Stimulated activated CD8-positive, alpha-beta memory T cell treated with anti-CD3 and anti-CD28 coated beads, Interleukin-7, amount 100 ng/mL, for 4 hours (primary cell): ENCODE results near the gene CPVL.

ENCODE experiments used
- DNase-seq, 2 donors: peaks; one replicate each; pipeline ENCODE4 v3.0.0-alpha.2; 2020; ENCODE audit warnings: low read depth in 2 of 2

Gene CPVL

DNA sequence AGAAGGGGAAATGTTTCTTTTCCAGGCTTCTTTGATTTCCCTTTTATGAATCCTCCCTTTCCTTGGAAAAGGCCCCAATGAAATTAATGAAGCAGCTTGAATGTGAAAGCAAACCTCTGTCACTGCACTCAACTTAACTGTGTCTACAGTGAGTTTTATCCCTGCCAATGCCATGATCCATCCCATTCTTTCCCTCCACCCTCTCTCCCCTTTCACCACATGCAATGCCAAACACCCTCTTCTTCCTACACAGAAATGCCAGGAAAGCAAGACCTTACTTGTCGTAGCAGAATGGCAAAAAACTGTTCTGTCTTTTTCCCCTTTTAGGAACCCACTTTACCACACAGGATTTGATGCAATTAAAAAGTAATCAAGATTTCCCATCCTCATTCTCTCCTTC is 140.9 kb downstream of the CPVL start:
- DNase-seq = no peak

DNA sequence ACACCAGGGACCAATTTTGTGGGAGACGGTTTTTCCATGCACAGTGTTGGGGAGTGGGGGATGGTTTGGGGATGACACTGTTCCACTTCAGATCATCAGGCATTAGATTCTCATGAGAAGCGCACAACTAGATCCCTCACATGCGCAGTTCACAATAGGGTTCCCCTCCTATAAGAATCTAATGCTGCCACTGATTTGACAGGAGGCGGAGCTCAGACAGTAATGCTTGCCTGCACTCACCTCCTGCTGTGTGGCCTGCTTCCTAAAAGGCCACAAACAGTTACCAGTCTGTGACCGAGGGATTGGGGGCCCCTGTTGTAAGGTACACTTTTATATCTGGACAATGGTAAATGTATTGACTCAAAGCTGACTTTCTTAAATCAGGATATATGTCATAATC is 142.6 kb downstream of the CPVL start:
- no peak for DNase-seq

DNA sequence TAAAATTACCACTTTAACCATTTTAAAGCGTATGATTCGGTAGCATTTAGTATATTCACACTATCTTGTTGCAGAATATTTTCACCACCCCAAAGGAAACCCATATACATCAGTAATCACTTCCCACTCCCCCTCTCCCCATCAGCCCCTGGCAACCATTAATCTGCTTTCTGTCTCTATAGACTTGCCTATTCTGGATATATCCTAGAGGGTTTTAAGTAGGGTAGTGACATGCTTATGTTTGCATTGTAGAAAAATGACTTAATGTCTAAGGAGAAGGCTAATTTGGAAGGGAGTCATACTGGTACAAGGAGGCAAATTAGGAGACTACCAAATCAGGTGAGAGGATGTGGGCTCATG is 145.6 kb downstream of the CPVL start:
- no peak for DNase-seq

DNA sequence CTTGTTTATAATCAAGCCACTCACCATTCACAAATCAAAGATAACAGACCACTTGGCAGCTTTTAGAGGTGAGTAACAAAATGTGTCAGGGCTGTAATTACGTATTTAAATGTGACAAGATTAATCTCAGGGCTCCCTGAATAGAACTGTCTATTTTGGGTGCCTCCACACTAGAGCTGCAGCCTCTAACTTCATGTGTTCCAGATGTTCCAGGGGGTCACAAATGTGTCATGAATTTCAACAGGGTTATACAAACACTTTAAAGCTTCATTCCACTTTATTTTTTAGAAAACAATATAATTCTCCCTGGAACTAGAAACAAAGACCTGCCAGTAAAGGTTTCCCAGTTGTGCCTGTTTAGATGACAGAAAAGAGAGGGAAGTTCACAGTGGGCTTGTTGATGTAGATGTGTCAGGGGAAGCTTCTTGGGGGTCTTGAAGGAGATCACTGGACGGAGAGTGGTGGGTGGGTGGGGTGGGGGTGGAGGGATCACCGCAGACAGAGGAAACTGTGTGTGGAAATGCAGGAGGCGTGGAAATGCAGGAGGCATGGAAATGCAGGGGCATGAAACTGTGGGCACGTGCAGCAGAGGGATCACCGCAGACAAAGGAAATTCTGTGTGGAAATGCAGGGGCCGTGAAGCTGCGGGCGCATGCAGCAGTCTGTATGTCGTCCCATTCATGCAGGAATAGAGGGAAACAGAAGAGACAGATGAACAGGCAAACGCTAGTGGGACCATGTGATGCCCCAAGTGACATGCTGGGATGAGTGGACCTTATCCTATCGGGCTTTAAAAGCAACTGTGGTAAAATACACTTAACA is 146.2 kb downstream of the CPVL start:
- no peak for DNase-seq

DNA sequence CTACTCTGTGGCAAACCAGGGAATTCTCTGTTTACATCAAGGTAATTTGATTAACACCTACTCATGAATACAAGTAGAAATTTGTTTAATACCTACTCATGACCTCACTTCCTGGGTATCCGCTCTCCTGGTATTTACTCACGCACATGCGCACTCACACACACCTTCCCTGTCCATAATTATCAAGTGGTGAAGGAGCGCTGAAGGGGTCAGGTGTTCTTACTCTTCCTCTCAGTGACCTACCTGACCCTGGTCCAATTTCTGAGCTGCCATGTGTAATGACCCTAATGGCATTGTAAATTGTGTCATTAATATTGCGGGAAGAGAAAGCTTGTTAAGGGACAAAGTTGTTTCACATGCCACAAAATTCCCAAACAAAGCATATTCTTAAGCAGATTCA is 146.9 kb downstream of the CPVL start:
- DNase-seq = no peak

DNA sequence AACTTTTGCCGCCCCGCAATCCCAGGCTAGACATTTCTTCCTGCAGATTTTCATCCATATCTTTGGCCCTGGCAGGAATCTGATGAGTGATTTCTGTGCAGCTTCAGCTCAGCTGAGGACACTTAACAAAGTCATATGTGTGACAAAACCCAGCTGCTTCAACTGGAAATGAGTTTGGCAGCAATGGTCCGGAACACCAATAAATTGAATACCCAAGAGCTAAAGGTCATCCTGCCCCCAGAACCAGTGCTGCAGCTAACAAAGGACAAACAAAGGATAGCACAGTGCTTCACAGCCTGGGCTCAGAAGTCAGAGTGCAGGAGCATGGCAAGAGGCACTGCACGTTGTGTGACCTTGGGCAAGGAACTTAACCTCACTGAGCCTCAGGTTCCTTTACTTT is 148.2 kb downstream of the CPVL start:
- DNase-seq = no peak

DNA sequence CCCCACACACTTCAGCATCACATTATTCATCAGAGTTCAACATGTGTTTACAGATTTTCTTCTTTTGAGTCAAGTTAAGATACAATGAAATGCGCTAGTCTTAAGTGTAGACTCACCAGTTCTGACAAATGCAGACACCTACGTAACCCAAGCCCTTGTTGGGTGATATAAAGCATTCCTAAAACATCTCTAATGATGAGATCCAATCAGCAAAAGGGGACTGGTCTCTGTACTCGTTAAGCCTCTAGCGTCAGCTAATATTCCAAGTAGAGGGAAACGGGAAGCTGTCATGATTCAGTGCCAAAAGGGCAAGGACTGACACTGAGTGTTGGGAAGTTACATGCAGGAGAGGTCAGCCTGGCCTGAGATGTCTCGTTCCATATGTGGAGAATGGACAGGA is 149.5 kb downstream of the CPVL start:
- DNase-seq = no peak

DNA sequence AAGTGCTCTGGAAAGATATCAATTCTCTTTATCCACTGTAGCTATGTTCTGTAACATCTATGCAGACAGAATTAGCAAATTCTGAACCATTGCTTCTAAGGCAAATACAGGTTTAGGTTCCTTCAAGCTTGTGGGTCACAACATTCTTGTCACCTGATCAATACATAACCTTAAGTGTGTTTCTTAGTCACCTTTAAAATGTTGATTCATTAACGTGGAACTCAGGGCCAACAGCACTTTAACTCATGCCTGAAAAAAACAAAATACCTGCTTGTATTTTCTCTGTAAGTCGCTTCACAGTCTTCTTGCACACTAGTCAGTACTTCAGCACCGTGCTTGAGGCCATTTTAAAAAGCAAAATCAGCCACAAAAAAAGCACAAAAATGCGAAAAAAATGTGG is 153.0 kb downstream of the CPVL start:
- no peak for DNase-seq

DNA sequence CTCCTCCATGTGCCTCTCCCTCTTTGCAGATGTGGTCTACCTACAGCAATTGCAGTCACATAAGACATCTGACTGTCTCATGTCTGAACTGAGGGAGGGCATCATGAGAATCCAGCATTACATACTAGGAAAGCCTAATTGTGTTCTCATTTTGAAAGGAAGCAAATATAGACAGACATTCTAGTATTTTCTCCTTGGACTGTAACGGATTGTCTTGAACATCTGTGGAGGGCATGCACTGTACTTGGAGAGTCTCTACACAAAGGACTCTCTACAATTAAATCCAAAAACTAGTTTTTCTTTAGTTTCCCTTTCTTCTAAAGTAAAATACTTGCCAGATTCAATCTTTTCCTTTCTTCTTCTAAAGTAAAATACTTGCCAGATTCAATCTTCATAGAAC is 153.5 kb downstream of the CPVL start:
- DNase-seq = no peak

DNA sequence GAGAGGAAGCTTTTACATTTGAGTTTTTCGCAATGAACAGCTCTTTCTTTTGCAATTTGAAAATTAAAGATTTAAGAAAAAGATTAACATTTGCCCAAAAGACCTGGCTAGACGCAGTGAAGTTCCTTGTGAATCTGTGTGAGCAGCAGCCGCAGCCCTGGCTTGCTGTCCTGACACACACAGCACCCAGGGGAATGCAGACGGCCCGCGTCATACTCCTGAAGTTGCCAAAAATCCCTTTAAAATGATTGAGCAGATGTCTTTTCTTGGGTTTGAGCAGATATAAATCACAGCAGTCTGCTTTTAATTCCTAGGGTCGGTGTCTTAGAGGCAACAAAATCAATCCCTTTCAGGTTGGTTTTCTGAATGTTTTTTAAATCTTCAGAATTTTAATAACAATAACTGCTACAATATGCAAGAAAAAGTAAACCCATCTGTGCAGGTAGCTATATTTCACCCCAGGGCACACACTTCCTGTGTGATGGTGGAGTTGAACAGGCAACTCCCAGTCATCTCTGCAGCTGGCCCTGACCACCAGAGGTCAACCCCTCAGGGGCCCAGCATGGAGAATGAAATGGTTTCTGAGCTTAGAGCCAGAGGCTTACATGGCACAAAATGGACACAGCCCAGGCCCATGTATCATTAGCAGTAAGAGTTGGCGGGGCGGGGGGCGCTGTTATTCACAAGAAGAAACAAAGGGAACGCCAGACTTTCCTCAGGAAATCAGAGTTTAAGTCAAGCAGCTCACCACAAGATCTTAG is 156.0 kb downstream of the CPVL start:
- no peak for DNase-seq

DNA sequence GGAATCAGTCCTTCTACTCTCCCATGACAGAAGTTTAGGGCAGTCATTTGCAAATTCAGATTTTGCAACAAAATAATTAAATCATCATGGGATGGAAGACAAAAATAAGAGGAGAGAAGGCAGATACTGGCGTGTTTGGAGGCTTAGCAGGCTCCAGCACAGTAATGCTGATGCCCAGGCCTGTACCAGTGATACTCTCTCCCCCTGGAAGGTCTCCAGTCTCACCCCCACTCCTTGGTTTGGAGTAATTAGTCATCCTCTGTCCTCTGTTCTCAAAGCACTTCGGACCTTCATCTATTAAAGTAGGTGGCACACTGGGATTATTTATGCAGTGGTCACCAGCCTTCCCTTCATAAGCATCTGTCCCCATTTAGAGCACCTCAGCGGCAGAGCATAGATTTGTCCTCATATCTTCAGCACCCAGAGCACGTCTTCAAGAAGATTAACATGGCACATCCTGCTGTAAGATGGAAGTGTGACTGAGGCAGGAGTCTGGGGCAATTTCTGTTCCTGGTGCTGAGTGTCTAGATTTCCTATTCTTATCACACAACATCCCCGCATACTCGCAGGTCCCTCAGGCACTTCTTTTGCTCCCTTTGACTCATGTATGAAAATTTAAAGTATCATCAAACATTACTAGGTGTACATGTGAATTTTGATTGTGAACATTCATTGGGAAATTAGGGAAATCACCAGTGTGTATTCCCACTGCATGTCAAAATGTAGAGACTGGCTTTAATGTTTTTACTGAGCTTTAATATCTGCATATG is 156.9 kb downstream of the CPVL start:
- no peak for DNase-seq

DNA sequence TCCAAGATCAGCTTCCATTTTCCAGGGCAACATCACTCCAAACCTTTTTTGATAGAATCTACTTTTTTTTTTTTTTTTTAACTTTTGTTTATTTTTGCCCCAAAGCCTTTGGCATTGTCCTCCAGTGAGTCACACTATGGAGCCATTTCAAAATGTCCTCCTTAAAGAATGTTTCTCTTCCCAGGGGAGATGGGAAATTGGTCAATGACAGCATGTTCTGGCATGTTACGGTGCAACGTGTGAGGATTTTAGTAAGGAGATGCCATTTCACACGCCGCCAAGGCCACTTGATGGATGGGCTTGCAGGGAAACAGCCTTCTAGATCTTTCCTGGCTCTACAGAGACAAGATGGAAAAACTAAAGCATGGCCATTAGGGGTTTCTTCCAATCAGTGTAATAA is 157.5 kb downstream of the CPVL start:
- no peak for DNase-seq

DNA sequence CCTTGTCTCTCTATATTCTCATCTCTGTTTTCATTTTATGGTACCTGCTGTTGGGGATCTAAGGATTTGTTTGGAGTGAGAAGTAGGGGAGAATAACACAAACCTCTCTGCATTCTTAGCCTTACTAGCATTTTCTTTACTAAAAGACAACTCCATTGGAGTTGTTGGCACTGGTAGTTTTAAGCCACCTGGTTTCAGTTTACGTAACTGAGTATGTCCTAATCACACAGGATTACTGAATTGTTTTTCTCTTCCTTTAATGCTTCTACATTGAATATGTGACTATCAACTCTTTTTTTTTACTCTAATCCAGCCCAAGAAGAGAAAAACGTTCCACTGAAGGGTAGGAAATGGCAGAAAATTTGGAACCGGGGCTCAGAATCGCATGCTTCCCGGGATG is 158.2 kb downstream of the CPVL start:
- DNase-seq = no peak

DNA sequence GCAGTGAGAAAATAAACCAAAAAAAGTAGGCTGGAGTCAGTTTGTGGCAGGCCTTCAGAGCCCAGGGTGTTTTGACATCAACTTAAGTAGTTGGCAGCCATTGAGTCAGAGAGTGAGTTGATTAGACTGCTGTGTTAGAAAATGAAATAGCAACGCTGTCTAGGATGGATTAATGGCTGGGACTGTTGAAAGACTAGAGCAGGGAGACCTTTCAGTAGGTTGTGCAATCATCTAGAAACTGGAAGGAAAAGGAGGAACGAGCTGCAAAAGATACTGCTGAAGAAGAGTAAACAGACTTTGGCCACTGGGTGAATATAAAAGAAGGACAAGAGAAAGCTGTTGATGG is 159.6 kb downstream of the CPVL start:
- DNase-seq = no peak

DNA sequence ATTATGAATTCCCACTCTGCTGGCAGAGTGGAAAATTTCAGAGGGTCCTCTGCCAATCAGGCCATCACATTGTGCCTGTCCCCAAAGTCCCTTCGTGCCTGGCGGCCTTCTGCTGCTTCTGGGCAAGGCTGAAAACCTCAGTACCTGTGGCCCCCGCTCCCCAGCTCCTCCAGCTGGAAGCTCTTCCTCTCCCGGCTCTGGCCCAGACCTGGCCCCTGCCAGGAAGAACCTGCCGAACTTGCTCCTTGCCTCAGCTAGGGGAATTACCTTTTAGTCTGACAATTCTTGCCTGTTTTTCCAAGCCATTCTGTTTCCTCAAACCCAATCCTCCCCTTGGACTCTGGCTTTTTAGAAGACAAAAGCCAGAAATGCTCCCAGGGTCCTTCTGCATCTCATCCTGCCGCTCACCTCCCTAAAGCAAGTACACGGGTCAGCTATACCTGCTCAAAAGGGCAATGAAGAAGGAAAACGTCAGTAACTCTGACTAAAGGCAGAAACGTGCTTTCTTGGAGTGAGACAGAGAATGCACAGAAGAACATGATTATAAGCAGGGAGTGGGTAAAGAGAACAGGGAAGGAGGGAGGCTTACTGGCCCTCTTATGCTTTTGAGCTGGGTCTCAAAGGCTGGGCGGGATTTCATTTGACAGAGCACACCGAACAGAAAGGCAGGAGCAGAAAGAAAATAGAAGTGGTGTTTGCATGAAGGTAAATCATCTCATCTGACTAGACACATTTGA is 160.1 kb downstream of the CPVL start:
- DNase-seq = no peak

DNA sequence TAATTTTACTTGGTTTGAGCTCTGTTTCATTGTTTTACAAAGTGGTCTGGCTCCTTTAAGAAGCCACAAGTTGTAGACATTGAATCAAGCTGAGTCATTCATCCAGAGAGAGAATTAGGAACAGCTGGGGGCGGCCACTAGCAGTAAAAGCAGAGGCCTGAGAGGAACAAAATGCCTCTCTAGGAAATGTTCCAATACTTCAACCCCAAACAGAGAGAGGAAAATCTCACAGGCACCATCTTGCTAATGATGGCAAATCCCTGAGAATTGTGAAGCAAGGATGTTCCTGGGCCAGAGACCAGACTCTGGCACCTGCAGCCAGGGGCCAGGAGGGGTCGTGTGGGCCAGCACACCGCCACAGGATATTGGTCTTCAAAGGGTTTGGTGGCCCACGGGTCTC is 161.7 kb downstream of the CPVL start:
- DNase-seq = no peak

DNA sequence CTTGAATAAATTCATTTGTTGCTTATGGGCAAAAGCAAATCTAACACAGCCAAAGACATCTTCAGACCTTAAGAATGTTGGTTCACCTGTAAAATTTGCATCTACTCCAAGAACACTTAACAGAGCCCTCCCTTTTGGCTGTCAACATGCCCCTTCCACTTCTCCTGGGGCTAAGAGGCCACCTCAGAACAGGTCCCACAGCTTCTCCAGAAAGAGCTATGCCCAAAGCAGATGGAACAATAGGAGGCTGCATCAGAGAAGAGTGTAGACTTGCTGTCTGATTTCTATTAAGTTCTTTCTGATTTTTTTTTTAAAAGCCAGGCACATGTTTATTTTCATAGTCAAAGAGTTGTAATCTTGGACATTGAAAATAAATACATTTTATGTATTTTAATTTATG is 162.1 kb downstream of the CPVL start:
- DNase-seq = no peak

DNA sequence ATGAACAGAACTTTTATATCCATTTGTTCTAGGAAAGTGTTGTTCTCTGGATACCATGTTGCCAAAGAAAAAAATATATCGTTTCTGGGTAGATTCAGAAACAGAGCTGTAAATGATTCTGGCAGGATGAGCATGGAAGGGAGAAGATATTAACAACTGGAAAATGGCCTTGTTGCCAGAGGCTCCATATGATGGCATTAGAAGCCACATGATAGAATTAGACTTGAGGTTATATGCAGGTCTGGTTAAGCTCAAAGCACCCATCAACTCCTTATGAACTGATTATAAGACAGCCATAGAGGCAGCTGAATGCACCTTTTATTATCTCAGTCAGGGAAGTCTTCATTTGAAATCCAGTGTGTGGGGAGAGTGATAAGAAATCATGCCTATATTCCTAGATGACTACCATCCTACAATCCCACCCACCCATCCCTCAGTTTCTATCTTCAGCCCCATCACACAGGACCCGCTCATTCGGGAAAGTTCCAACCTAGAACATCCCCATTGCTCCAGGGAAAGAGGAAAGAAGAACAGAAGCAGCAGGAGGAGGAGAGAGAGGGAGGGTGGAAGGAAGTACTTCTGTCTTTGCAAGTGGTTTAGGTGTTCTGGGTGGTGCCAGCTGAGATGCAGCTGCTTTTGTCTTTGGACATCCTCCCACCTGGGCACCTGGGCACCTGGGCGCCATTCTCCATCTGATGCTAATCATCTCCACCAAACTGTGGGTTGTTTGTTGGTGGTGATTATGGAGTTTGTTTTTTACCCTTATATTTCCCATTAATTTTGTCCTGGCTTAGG is 162.7 kb downstream of the CPVL start:
- DNase-seq = no peak

DNA sequence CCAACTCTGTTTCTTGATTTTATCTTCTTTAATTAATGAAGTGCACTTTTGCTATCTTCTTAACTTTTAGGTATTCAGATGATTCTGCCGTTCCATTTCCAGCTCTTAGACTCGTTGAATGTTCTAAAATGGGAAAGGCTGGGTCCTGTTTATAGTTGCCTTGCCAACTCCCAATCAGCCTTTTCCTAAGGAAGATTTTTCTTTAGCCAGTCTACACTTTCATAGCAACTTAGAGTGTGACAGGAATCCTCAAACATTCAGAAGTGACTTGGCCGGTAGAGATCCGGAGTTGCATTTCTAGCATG is 165.2 kb downstream of the CPVL start:
- no peak for DNase-seq

DNA sequence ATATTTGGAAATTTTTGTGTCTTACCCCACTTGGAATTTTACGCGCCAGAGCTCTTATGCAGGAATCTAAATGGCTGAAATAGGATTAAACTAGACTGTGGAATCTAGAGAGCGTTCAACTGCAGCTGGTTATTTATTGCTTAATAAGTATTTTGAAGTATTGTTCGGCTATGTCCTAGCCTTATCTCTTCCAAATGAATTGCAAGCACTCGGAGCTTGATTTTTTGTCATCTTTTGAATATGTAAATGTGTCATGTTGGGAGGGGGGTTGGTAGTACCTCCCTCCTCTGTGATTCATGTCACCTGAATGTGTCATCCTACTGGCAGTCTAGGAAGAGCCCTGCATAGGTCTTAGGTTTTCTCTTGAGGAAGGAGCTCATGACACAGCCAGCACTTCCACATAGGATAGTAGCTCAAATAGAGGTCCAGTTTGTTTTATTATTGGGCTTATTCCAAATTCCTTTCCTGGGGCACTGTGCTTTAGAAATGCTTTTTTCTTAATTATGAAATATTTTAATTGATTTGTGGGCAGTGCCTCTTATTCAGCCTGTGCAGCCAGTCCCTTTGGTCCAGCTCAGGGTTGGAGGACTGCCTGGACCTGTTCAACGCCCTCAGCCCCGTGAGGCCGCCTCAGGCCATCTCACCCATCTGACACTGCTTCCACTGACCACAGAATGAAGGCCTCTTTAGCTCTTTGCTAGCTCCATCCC is 165.7 kb downstream of the CPVL start:
- DNase-seq = no peak

DNA sequence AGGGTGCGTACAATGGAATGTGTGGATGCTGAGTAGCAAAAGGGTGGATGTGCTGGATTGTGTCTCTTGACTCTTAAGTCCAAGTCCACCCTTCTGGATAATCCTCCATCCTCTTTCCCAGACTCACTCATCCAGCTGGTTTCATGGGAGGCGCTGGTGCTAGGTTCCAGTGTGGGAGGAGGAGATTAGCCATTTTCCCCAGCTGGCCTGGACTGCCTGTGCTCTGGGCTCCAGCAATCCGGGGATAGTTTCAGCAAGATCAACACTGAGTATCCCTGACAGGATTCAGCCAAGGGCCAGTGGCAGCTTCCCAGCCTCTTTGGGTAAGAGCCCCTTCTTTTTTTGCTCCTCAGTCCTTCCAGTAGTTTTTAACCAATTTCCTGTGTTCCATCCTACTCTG is 166.6 kb downstream of the CPVL start:
- no peak for DNase-seq
